Fibroblast of the aortic adventitia (primary cell): ENCODE data around the gene PCDHAC1. TPM values are rescaled to one million over a fixed set of nuclear protein-coding genes. Genes with fewer than 3 reads are reported as not detected.

ENCODE experiments used
- DNase-seq: peaks from one replicate; pipeline ENCODE4 v3.0.0-alpha.2; 2010; ENCODE audit warnings: low read depth
- H3K4me3 ChIP-seq: 2 replicates; pipeline ENCODE4 v1.5.1; 2011; ENCODE audit warnings: low read depth, mild to moderate bottlenecking, control low read depth, low read length, moderate library complexity
- CTCF ChIP-seq: IDR thresholded peaks from 2 replicates; pipeline ENCODE4 v1.5.1; 2011; ENCODE audit warnings: mild to moderate bottlenecking, low read length, control low read depth, inconsistent platforms; ENCODE audit not compliant: insufficient read depth
- total RNA-seq: library from RNA; depleted of rRNA; stranded (reverse); fragments of >200 nt; gene quantifications from 2 replicates; pipeline ENCODE4 v1.2.3, GENCODE V29; 2012; ENCODE audit warnings: low replicate concordance

Gene PCDHAC1
- total RNA-seq, 1 donor = not detected

- TF ChIP-seq CTCF = no peak
- no peak for DNase-seq
- H3K4me3 ChIP-seq = no peak overlapping the region
Measured at GRCh38 chr5:140946578-140946977, 20.5 kb downstream of the PCDHAC1 start.

- H3K4me3 ChIP-seq = no peak overlapping the region
- DNase-seq = no peak
- no peak for TF ChIP-seq CTCF
Measured at GRCh38 chr5:140951636-140952035, 25.5 kb downstream of the PCDHAC1 start.

GRCh38 chr5:140953234-140953633 is 27.1 kb downstream of the PCDHAC1 start:
- TF ChIP-seq CTCF = no peak
- no peak for DNase-seq
- no peak overlapping the region for H3K4me3 ChIP-seq

GRCh38 chr5:140962190-140962589 is 36.1 kb downstream of the PCDHAC1 start:
- no peak for TF ChIP-seq CTCF
- no peak for DNase-seq
- no peak overlapping the region for H3K4me3 ChIP-seq

GRCh38 chr5:140964356-140964755 is 38.3 kb downstream of the PCDHAC1 start:
- TF ChIP-seq CTCF = no peak
- DNase-seq = no peak
- no peak overlapping the region for H3K4me3 ChIP-seq

- TF ChIP-seq CTCF = no peak
- peak overlapping the region; percentile 25 for H3K4me3 ChIP-seq
- DNase-seq = no peak
Measured at GRCh38 chr5:140965905-140966292, 39.8 kb downstream of the PCDHAC1 start.

- TF ChIP-seq CTCF = no peak
- peak within 1 kb of the TSS; percentile 25 for H3K4me3 ChIP-seq
- no peak for DNase-seq
Measured at GRCh38 chr5:140966293-140967225, 40.5 kb downstream of the PCDHAC1 start, which contains the start of gene PCDHAC2. Gene PCDHAC2 (plus strand): TSS chr5:140966476. CDS start chr5:140966767, 291 bp downstream.
